CD4-positive, CD25-positive, alpha-beta regulatory T cell (primary cell): ENCODE results near the gene C6orf132. TPM values are rescaled to one million over a fixed set of nuclear protein-coding genes. Genes with fewer than 3 reads are reported as not detected.
A peak's percentile ranks its signal among the peaks of the same experiment; 100 is the strongest.

Experiments
- ATAC-seq, 2 donors: fragments of 150-1000 bp; cut with Tn5 transposase; one replicate each; pipeline ENCODE4 v1.10.0; 2021; ENCODE audit warnings: low read depth in 2 of 2, moderate number of reproducible peaks in 2 of 2, moderate library complexity in 1 of 2
- DNase-seq, 3 donors: peaks; one replicate each; pipeline versions ENCODE4 v3.0.0 to v3.0.0-alpha.2; 2012 to 2022; ENCODE audit warnings: mixed read lengths in 1 of 3
- H3K27ac ChIP-seq: one replicate; pipeline ENCODE4 v1.7.0; 2013; ENCODE audit warnings: mild to moderate bottlenecking, low read length; ENCODE audit not compliant: insufficient read depth, poor library complexity, severe bottlenecking
- H3K27me3 ChIP-seq: one replicate; pipeline ENCODE4 v1.7.0; 2013; ENCODE audit warnings: low read length; ENCODE audit not compliant: control insufficient read depth, insufficient read depth
- H3K36me3 ChIP-seq: one replicate; pipeline ENCODE4 v1.7.0; 2013; ENCODE audit warnings: mild to moderate bottlenecking, low read length, moderate library complexity; ENCODE audit not compliant: control insufficient read depth, insufficient read depth
- H3K4me1 ChIP-seq: 2 replicates; pipeline ENCODE4 v1.7.0; 2013; ENCODE audit warnings: mild to moderate bottlenecking, low read length; ENCODE audit not compliant: insufficient read depth, control insufficient read depth, poor library complexity, severe bottlenecking
- H3K4me3 ChIP-seq: one replicate; pipeline ENCODE4 v1.7.0; 2013; ENCODE audit warnings: low read depth, mild to moderate bottlenecking, low read length, moderate library complexity
- H3K9me3 ChIP-seq, 2 experiments: 1 replicate in 1 of 2; 2 replicates in 1 of 2; pipeline ENCODE4 v1.7.0; 2013; ENCODE audit warnings: low read length in 2 of 2, mild to moderate bottlenecking in 1 of 2, moderate library complexity in 1 of 2; ENCODE audit not compliant: control insufficient read depth in 2 of 2
- H3K27ac Mint-ChIP-seq, 3 donors: one replicate each; pipeline ENCODE4 v1.8.0; 2020 to 2022; ENCODE audit warnings: mild to moderate bottlenecking in 3 of 3, mixed read lengths in 3 of 3, moderate library complexity in 2 of 3
- H3K27me3 Mint-ChIP-seq: one replicate; pipeline ENCODE4 v1.8.0; 2022; ENCODE audit warnings: mild to moderate bottlenecking, mixed read lengths
- H3K36me3 Mint-ChIP-seq: one replicate; pipeline ENCODE4 v1.8.0; 2020; ENCODE audit warnings: mixed read lengths
- H3K4me1 Mint-ChIP-seq, 4 donors: one replicate each; pipeline ENCODE4 v1.8.0; 2020 to 2022; ENCODE audit warnings: mixed read lengths in 4 of 4, mild to moderate bottlenecking in 1 of 4
- H3K4me3 Mint-ChIP-seq, 4 donors: one replicate each; pipeline ENCODE4 v1.8.0; 2020 to 2022; ENCODE audit warnings: mild to moderate bottlenecking in 4 of 4, mixed read lengths in 4 of 4, moderate library complexity in 3 of 4
- H3K9me3 Mint-ChIP-seq, 7 donors: one replicate each; pipeline ENCODE4 v1.8.0; 2020 to 2022; ENCODE audit warnings: mixed read lengths in 7 of 7, mild to moderate bottlenecking in 3 of 7, moderate library complexity in 2 of 7
- polyA plus RNA-seq, 4 donors: library from polyadenylated mRNA; unstranded; fragments of 300-500 nt; fragmentation: Illumina TruSeq; gene quantifications; one replicate each; pipeline ENCODE4 v1.2.3, GENCODE V29; 2021
- total RNA-seq: library from RNA; stranded (reverse); gene quantifications from one replicate; pipeline ENCODE4 v1.2.3, GENCODE V29; 2022

The C6orf132 gene
- total and polyA plus RNA-seq, 5 donors from 2014 or later = 0.05 TPM; not detected in 4

GRCh38 chr6:42105709-42106108 lies 36.7 kb downstream of the C6orf132 start:
- ATAC-seq = no peak
- H3K27me3 Mint-ChIP-seq = peaks cover 17% of the 10 kb centered on the region
- H3K9me3 ChIP-seq = no peaks in the 10 kb centered on the region
- peaks cover 12% of the 10 kb centered on the region for H3K4me1 ChIP-seq
- no peak overlapping the region for H3K27ac Mint-ChIP-seq
- H3K27ac ChIP-seq = no peak overlapping the region
- H3K36me3 Mint-ChIP-seq = no peaks in the 10 kb centered on the region
- no peaks in the 10 kb centered on the region for H3K27me3 ChIP-seq
- no peaks in the 10 kb centered on the region for H3K9me3 Mint-ChIP-seq
- DNase-seq = no peak
- peak overlapping the region; percentile 21 to 56 (median 32) for H3K4me3 Mint-ChIP-seq
- H3K4me1 Mint-ChIP-seq = peaks cover 0 to 7% (median 2%) of the 10 kb centered on the region in 4 donors
- no peaks in the 10 kb centered on the region for H3K36me3 ChIP-seq
- no peak overlapping the region for H3K4me3 ChIP-seq

GRCh38 chr6:42105156-42105648 lies 37.2 kb downstream of the C6orf132 start:
- Mint-ChIP-seq H3K4me1 (peaks cover 0 to 7% (median 2%) of the 10 kb centered on the region in 4 donors), H3K27me3 (peaks cover 13% of the 10 kb centered on the region), H3K27ac (no peak overlapping the region), H3K4me3 (peak overlapping the region in 2 of 4 donors; percentile 56 to 60), H3K36me3 (no peaks in the 10 kb centered on the region), H3K9me3 (no peaks in the 10 kb centered on the region)
- DNase-seq (no peak), ATAC-seq (no peak)
- Histone ChIP-seq H3K36me3 (no peaks in the 10 kb centered on the region), H3K4me3 (no peak overlapping the region), H3K27me3 (no peaks in the 10 kb centered on the region), H3K9me3 (no peaks in the 10 kb centered on the region), H3K4me1 (peaks cover 12% of the 10 kb centered on the region), H3K27ac (no peak overlapping the region)

- DNase-seq (no peak), ATAC-seq (no peak)
- H3K4me3 Mint-ChIP-seq = peak overlapping the region in 2 of 4 donors; percentile 29 to 60
- peaks cover 0 to 7% (median 2%) of the 10 kb centered on the region in 4 donors for H3K4me1 Mint-ChIP-seq
- no peaks in the 10 kb centered on the region for H3K9me3 Mint-ChIP-seq
- no peaks in the 10 kb centered on the region for H3K36me3 Mint-ChIP-seq
- H3K27ac Mint-ChIP-seq = no peak overlapping the region
- peaks cover 12% of the 10 kb centered on the region for H3K27me3 Mint-ChIP-seq
- Histone ChIP-seq H3K9me3 (no peaks in the 10 kb centered on the region), H3K27ac (no peak overlapping the region), H3K36me3 (no peaks in the 10 kb centered on the region), H3K4me1 (peaks cover 12% of the 10 kb centered on the region), H3K27me3 (no peaks in the 10 kb centered on the region), H3K4me3 (no peak overlapping the region)
These were observed 37.7 kb downstream of the C6orf132 start for GRCh38 chr6:42104804-42105125.

- no peaks in the 10 kb centered on the region for H3K36me3 Mint-ChIP-seq
- peaks cover 12% of the 10 kb centered on the region for H3K27me3 Mint-ChIP-seq
- peak overlapping the region; percentile 26 for H3K4me3 ChIP-seq
- ATAC-seq (peak; percentile 74 to 75), DNase-seq (peak; percentile 22 to 75 (median 69))
- no peaks in the 10 kb centered on the region for H3K27me3 ChIP-seq
- H3K4me3 Mint-ChIP-seq = peak overlapping the region; percentile 45 to 79 (median 53)
- H3K9me3 Mint-ChIP-seq = no peaks in the 10 kb centered on the region
- peak overlapping the region in 1 of 3 donors; percentile 51 for H3K27ac Mint-ChIP-seq
- no peak overlapping the region for H3K27ac ChIP-seq
- no peaks in the 10 kb centered on the region for H3K9me3 ChIP-seq
- H3K4me1 ChIP-seq = peaks cover 12% of the 10 kb centered on the region
- H3K4me1 Mint-ChIP-seq = peaks cover 0 to 7% (median 2%) of the 10 kb centered on the region in 4 donors
- no peaks in the 10 kb centered on the region for H3K36me3 ChIP-seq
These were observed 38.2 kb downstream of the C6orf132 start for GRCh38 chr6:42104095-42104803.

- H3K4me3 Mint-ChIP-seq = peak overlapping the region; percentile 1 to 79 (median 59)
- DNase-seq (no peak), ATAC-seq (no peak)
- H3K4me3 ChIP-seq = no peak overlapping the region
- no peaks in the 10 kb centered on the region for H3K9me3 Mint-ChIP-seq
- peaks cover 12% of the 10 kb centered on the region for H3K27me3 Mint-ChIP-seq
- H3K27ac ChIP-seq = no peak overlapping the region
- peak overlapping the region in 1 of 3 donors; percentile 51 for H3K27ac Mint-ChIP-seq
- no peaks in the 10 kb centered on the region for H3K9me3 ChIP-seq
- H3K36me3 Mint-ChIP-seq = no peaks in the 10 kb centered on the region
- H3K36me3 ChIP-seq = no peaks in the 10 kb centered on the region
- H3K4me1 Mint-ChIP-seq = peaks cover 0 to 7% (median 2%) of the 10 kb centered on the region in 4 donors
- H3K4me1 ChIP-seq = peaks cover 12% of the 10 kb centered on the region
- H3K27me3 ChIP-seq = no peaks in the 10 kb centered on the region
These were observed 38.7 kb downstream of the C6orf132 start for GRCh38 chr6:42103753-42104094.

GRCh38 chr6:42103216-42103615 lies 39.2 kb downstream of the C6orf132 start:
- no peaks in the 10 kb centered on the region for H3K9me3 Mint-ChIP-seq
- DNase-seq (no peak), ATAC-seq (no peak)
- H3K4me1 Mint-ChIP-seq = peaks cover 0 to 7% (median 2%) of the 10 kb centered on the region in 4 donors
- H3K4me3 ChIP-seq = no peak overlapping the region
- peak overlapping the region in 3 of 4 donors; percentile 1 to 79 (median 73) for H3K4me3 Mint-ChIP-seq
- peaks cover 12% of the 10 kb centered on the region for H3K27me3 Mint-ChIP-seq
- H3K4me1 ChIP-seq = peaks cover 12% of the 10 kb centered on the region
- no peaks in the 10 kb centered on the region for H3K27me3 ChIP-seq
- no peaks in the 10 kb centered on the region for H3K9me3 ChIP-seq
- no peaks in the 10 kb centered on the region for H3K36me3 ChIP-seq
- no peaks in the 10 kb centered on the region for H3K36me3 Mint-ChIP-seq
- peak overlapping the region in 1 of 3 donors; percentile 46 for H3K27ac Mint-ChIP-seq
- H3K27ac ChIP-seq = no peak overlapping the region

- no peak for ATAC-seq
- H3K36me3 Mint-ChIP-seq = no peaks in the 10 kb centered on the region
- H3K27me3 Mint-ChIP-seq = peaks cover 17% of the 10 kb centered on the region
- DNase-seq = no peak
- Histone ChIP-seq H3K4me3 (no peak overlapping the region), H3K4me1 (peaks cover 12% of the 10 kb centered on the region), H3K27ac (no peak overlapping the region), H3K27me3 (no peaks in the 10 kb centered on the region), H3K9me3 (no peaks in the 10 kb centered on the region), H3K36me3 (no peaks in the 10 kb centered on the region)
- H3K27ac Mint-ChIP-seq = no peak overlapping the region
- H3K9me3 Mint-ChIP-seq = no peaks in the 10 kb centered on the region
- peaks cover 0 to 7% (median 2%) of the 10 kb centered on the region in 4 donors for H3K4me1 Mint-ChIP-seq
- H3K4me3 Mint-ChIP-seq = peak overlapping the region in 1 of 4 donors; percentile 24
These were observed 41.2 kb downstream of the C6orf132 start for GRCh38 chr6:42101186-42101657.
